ENCODE results near the gene SLC25A40.

- no peak for TF ChIP-seq SIN3A (IDR thresholded peaks at IDR 0.05; ENCODE audit: borderline replicate concordance, insufficient read depth, low read length)
- TF ChIP-seq TAF1 (IDR thresholded peaks at IDR 0.05; ENCODE audit: borderline replicate concordance, insufficient read depth, low read length) = no peak
- TF ChIP-seq POLR2AphosphoS5 (IDR thresholded peaks at IDR 0.05; ENCODE audit: low read depth, low read length) = no peak
- TF ChIP-seq FOXP2 (optimal IDR thresholded peaks at IDR 0.05; ENCODE audit: borderline replicate concordance, extremely low read depth, extremely low read length, insufficient read depth) = no peak
- TF ChIP-seq REST (IDR thresholded peaks at IDR 0.05; ENCODE audit: insufficient read depth in 1 of 2, low read depth in 2 of 2, low read length in 2 of 2) = no peak
Observed at GRCh38 chr7:87895363-87895762, 19.2 kb upstream of the SLC25A40 start.

All from PFSK-1 (cell line).